Aorta (tissue), 5 donors: ENCODE results near the gene OR6B3. TPM values are rescaled to one million over a fixed set of nuclear protein-coding genes. Genes with fewer than 3 reads are reported as not detected.
"Not testable (repeated sequence)": the region's sequence is repeated elsewhere in the genome, so short reads cannot be mapped to it uniquely, and the experiment has no call there.

ENCODE experiments used
- ATAC-seq: fragments of 200-7000 bp; cut with Tn5 transposase; one replicate; pipeline ENCODE4 v1.9.1; 2022; ENCODE audit warnings: moderate library complexity; ENCODE audit not compliant: low FRiP score
- DNase-seq, 2 donors: peaks; one replicate each; pipeline ENCODE4 v3.0.0-alpha.2; 2020
- H3K27ac ChIP-seq, 2 donors: one replicate each; pipeline ENCODE4 v1.5.1; 2013; ENCODE audit warnings: low read length in 2 of 2, mild to moderate bottlenecking in 2 of 2, moderate library complexity in 2 of 2, control low read depth in 1 of 2, inconsistent platforms in 1 of 2, low read depth in 1 of 2
- H3K27me3 ChIP-seq, 2 donors: one replicate each; pipeline ENCODE4 v1.6.1; 2013; ENCODE audit warnings: control low read depth in 1 of 2, low read length in 1 of 2, mild to moderate bottlenecking in 1 of 2, moderate library complexity in 1 of 2; ENCODE audit not compliant: insufficient read depth in 2 of 2, control insufficient read depth in 1 of 2
- H3K36me3 ChIP-seq, 2 donors: one replicate each; pipeline ENCODE4 v1.6.1; 2013; ENCODE audit warnings: control low read depth in 1 of 2, low read length in 1 of 2, mild to moderate bottlenecking in 1 of 2; ENCODE audit not compliant: insufficient read depth in 2 of 2, control insufficient read depth in 1 of 2
- H3K4me1 ChIP-seq, 2 donors: one replicate each; pipeline ENCODE4 v1.6.1; 2013; ENCODE audit warnings: low read length in 2 of 2, control low read depth in 1 of 2, mild to moderate bottlenecking in 1 of 2, moderate library complexity in 1 of 2; ENCODE audit not compliant: insufficient read depth in 2 of 2, control insufficient read depth in 1 of 2
- H3K4me3 ChIP-seq, 2 donors: one replicate each; pipeline ENCODE4 v1.5.1; 2013; ENCODE audit warnings: low read length in 2 of 2, control low read depth in 1 of 2, mild to moderate bottlenecking in 1 of 2
- H3K9me3 ChIP-seq: one replicate; pipeline ENCODE4 v1.6.1; 2013; ENCODE audit warnings: mild to moderate bottlenecking, low read length; ENCODE audit not compliant: control insufficient read depth
- WGBS, 2 donors: extraction: QIAGEN DNeasy Blood & Tissue Kit; methylation state at CpG; one replicate each; pipeline ENCODE4 v1.1.7; 2013; 5-methylcytosine and 5-hydroxymethylcytosine counted together
- intact Hi-C, 2 donors: fragments of 100-400 bp; cut with DNase I; formaldehyde crosslinking; loops; one replicate each; pipeline versions ENCODE4 v1.14.2 to v1.15.0; 2022
- polyA plus RNA-seq, 2 donors: library from polyadenylated mRNA; stranded (reverse); fragments of 200-250 nt; gene quantifications; one replicate each; pipeline ENCODE4 v1.2.3, GENCODE V29; 2013
- total RNA-seq, 2 donors: library from RNA; stranded (reverse); fragmentation: NEBNext Ultra II Directional; extraction: Animal tissue kit (Norgen Biotek cat#: 25700); gene quantifications; one replicate each; pipeline ENCODE4 v1.2.1, GENCODE V29; 2021
- donor health status: healthy with polysubstance abuse.
- donor health status: Bipolar disorder and iron deficiency.
- donor health status: DM: no; HTN: no; CAD: no.
- donor health status: DM: no; HTN: no; CAD: no.
- donor health status: DM: yes; HTN: yes; CAD: no.

The OR6B3 gene
- total and polyA plus RNA-seq, 4 donors: not detected

DNA sequence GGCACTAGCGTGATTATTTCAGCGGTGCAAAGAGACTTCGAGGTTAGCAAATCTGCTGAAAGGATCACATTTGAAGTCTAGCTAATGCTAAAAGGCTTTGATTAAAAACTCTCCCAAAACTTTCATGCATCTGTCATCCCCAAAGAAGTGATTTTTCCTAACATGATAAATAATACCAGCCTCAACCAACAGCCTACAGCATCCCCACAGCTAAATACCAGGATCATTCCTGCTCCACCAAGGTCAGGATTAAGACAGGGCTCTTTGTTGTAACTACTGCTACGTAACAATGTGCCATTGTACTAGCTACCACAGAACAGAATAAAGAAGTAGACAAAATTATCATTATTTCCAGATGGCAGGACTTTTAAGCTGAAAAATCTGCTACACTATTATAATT lies 1.6 kb downstream of the OR6B3 start:
- intact Hi-C loops: no loop called here
- WGBS, 2 donors: 65 to 76% methylated on average over 4 of the region's 4 CpGs
- DNase-seq (no peak), ATAC-seq (no peak)
- Histone ChIP-seq H3K27me3 (no peaks in the 10 kb centered on the region), H3K4me1 (no peaks in the 10 kb centered on the region), H3K9me3 (no peaks in the 10 kb centered on the region), H3K4me3 (no peak overlapping the region), H3K27ac (no peak overlapping the region), H3K36me3 (no peaks in the 10 kb centered on the region)

DNA sequence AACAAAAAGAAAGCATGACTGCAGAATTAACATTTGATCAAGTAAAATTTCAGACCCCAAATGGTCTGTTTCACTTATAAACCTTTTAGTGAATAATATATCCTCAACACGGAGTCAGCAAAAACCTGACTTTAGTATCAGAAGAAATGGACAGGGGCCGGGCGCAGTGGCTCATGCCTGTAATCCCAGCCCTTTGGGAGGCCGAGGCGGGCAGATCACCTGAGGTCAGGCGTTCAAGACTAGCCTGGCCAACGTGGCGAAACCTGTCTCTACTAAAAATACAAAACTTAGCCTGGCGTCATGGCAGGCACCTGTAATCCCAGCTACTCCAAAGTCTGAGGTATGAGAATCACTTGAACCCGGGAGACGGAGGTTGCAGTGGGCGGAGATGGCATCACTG lies 3.0 kb downstream of the OR6B3 start:
- Histone ChIP-seq H3K4me3 (no peak overlapping the region), H3K36me3 (no peaks in the 10 kb centered on the region), H3K27ac (no peak overlapping the region), H3K27me3 (no peaks in the 10 kb centered on the region), H3K9me3 (no peaks in the 10 kb centered on the region), H3K4me1 (no peaks in the 10 kb centered on the region)
- WGBS, 2 donors: 77 to 82% methylated on average over 12 of the region's 12 CpGs
- no peak for ATAC-seq
- DNase-seq: no peak
- intact Hi-C loops: no loop called here

DNA sequence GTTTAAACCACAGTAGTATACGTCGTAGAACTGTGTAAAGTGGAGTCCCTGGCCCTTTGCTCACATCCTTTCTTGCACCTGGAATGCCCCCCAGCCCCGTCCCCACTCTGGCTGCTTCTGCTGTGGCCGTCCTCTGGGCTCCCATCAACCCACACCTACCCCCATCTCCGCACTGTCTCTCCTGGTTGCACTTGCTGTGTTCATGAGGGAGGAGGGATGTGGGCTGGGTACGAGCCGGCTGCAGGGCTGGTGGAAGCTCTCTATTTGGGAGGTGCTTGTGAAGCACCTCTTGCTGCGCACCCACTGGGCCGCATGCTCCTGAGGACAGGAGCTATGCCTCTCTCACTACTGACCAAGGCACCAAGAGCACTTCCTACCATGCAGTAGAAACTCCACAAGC lies 5.1 kb downstream of the OR6B3 start:
- 60 to 73% methylated on average over 9 of the region's 9 CpGs for WGBS, 2 donors
- no peaks in the 10 kb centered on the region for H3K4me1 ChIP-seq
- DNase-seq (no peak), ATAC-seq (no peak)
- H3K27me3 ChIP-seq: no peaks in the 10 kb centered on the region
- H3K9me3 ChIP-seq: no peaks in the 10 kb centered on the region
- no peak overlapping the region for H3K4me3 ChIP-seq
- H3K27ac ChIP-seq: no peak overlapping the region
- intact Hi-C loops: no loop called here
- no peaks in the 10 kb centered on the region for H3K36me3 ChIP-seq

DNA sequence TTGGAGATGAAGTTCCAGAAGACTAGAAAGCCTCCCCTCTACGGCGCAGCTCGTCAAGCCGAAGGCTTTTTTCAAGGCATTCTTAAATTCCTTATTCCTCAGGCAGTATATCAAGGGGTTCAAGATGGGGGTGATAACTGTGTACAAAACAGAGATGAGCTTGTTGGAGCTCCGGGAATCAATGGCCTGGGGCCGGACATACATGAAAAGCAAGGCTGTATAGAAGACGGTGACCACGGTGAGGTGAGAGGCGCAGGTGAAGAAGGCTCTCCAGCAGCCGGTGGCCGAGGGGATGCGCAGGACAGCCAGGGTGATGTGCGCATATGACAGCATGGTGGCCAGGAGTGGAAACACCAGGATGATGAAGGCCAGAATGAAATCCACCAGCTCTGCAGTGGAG lies 8.2 kb downstream of the OR6B3 start:
- no peak overlapping the region for H3K4me3 ChIP-seq
- no peak overlapping the region for H3K27ac ChIP-seq
- H3K4me1 ChIP-seq: no peaks in the 10 kb centered on the region
- WGBS, 2 donors: 83 to 92% methylated on average over 13 of the region's 13 CpGs
- no peaks in the 10 kb centered on the region for H3K9me3 ChIP-seq
- H3K36me3 ChIP-seq: no peaks in the 10 kb centered on the region
- DNase-seq: no peak
- H3K27me3 ChIP-seq: no peaks in the 10 kb centered on the region
- ATAC-seq: no peak
- intact Hi-C loops: no loop called here

DNA sequence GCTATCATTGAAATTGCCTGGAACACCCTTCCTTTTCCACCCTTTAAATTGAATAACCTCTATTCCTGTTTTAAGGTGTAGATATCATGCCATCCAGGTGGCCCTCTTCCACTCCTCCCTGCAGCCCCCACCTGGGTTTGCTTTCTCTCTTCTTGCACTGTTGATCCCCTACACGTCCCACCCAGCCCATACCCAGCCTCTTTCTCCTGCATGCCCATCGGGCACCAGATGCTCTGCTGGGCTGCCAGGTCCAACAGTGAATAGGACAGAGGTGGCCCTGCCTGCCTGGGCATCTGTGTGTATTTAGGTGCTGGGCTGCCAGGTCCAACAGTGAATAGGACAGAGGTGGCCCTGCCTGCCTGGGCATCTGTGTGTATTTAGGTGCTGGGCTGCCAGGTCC lies 9.2 kb downstream of the OR6B3 start:
- DNase-seq, H3K9me3 ChIP-seq, H3K27me3 ChIP-seq, intact Hi-C loops, H3K4me3 ChIP-seq, ATAC-seq, H3K36me3 ChIP-seq, H3K27ac ChIP-seq, H3K4me1 ChIP-seq: not testable (repeated sequence)
- 64 to 72% methylated on average over 2 of the region's 2 CpGs for WGBS, 2 donors

DNA sequence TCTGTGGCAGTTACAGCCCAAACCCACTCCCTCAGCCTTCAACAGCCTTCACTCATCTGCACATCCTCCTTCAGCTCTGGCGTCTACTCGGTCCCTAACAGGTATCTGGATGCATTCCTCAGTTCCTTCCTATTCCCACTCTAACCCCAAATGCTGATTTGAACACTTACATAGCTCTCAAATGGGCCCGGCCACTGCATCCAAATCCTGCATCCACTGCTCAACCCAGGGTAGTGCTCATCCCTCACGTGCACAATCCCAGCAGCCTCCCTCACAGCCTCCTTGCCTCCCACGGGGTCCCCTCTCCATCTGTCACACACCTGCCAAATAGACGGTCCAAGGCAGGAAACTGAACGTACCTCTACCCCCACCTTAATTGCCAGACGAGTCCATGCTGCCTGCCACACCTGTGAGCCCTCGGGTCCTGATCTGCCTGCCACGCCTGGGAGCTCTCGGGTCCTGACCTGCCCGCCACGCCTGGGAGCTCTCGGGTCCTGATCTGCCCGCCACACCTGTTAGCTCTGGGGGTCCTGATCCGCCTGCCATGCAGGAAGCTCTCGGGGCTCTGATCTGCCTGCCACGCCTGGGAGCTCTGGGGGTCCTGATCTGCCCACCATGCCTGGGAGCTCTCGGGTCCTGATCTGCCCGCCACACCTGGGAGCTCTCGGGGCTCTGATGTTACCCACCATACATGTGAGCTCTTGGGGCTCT lies 9.9 kb downstream of the OR6B3 start:
- Histone ChIP-seq H3K27ac (no peak overlapping the region), H3K9me3 (no peaks in the 10 kb centered on the region), H3K27me3 (no peaks in the 10 kb centered on the region), H3K4me1 (no peaks in the 10 kb centered on the region), H3K4me3 (no peak overlapping the region), H3K36me3 (no peaks in the 10 kb centered on the region)
- DNase-seq (no peak), ATAC-seq (no peak)
- intact Hi-C loops: no loop called here
- WGBS, 2 donors: 83% methylated on average over 20 to 21 of the region's 21 CpGs

DNA sequence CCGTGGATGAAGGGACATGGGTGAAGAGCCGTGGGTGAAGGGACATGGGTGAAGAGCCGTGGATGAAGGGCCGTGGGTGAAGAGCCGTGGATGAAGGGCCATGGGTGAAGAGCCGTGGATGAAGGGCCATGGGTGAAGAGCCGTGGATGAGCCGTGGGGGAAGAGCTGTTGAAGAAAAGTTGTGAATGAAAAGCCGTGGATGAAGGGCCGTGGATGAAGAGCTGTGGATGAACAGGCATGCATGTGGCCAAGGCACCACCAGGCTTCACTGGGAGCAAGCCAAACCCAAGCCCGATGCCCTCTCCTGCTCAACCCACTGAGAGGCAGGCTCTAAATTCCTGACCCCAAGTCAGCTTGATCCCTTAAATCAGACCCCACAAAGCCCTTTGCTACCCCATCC lies 10.6 kb downstream of the OR6B3 start:
- intact Hi-C loops: no loop called here
- H3K27me3 ChIP-seq: no peaks in the 10 kb centered on the region
- no peak for ATAC-seq
- no peak overlapping the region for H3K4me3 ChIP-seq
- H3K4me1 ChIP-seq: no peaks in the 10 kb centered on the region
- H3K36me3 ChIP-seq: no peaks in the 10 kb centered on the region
- WGBS, 2 donors: 77 to 79% methylated on average over 11 of the region's 11 CpGs
- H3K9me3 ChIP-seq: no peaks in the 10 kb centered on the region
- DNase-seq: no peak
- H3K27ac ChIP-seq: no peak overlapping the region

DNA sequence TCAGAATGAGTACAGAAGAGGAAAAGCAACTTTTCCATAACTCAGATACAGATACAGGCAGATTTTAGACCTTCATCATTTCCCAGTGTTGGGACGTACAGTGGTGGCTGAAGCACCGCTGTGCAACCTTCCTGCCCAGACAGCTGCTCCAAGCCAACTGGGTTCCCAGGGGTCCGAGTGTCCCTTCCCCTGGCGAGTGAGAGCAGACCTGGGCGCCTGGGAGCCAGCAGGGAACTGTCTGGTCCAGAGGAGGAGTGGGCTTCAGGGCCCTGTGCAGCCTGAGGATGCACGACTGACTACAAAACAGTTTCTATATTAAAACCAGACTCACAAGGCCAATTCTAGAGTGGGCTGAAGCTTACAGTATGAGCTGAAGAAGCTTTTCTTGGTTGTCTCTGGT lies 12.0 kb downstream of the OR6B3 start:
- Histone ChIP-seq H3K27me3 (no peaks in the 10 kb centered on the region), H3K9me3 (no peaks in the 10 kb centered on the region), H3K36me3 (no peaks in the 10 kb centered on the region), H3K27ac (no peak overlapping the region), H3K4me3 (no peak overlapping the region), H3K4me1 (no peaks in the 10 kb centered on the region)
- DNase-seq (peak in 1 of 2 donors; percentile 51), ATAC-seq (no peak)
- intact Hi-C loops: no loop called here
- 73 to 84% methylated on average over 6 of the region's 6 CpGs for WGBS, 2 donors

DNA sequence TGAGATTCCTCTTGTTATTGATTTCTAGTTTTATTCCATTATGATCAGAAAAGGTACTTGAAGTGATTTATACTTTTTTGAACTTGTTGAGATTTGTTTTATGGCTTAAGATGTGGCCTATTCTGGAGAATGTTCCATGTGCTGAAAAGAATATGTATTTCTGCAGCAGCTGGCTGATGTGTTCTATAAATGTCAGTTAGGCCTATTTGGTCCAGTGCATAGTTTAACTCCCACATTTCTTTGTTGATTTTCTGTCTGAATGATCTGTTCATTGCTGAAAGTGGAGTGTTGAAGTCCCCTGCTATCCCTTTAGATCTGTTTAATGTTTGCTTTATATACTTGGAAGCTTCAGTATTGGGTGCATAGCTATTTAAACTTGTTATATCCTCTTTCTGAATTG lies 16.0 kb downstream of the OR6B3 start:
- H3K27ac ChIP-seq: no peak overlapping the region

More for the DNA sequence above, 16.0 kb downstream of the OR6B3 start:
- no peaks in the 10 kb centered on the region for H3K4me1 ChIP-seq
- H3K36me3 ChIP-seq: no peaks in the 10 kb centered on the region
- intact Hi-C loops: no loop called here
- H3K27me3 ChIP-seq: no peaks in the 10 kb centered on the region
- DNase-seq: no peak
- no peak for ATAC-seq
- H3K4me3 ChIP-seq: no peak overlapping the region
- no peaks in the 10 kb centered on the region for H3K9me3 ChIP-seq
